ENCODE data around the gene WWC1.

The WWC1 gene

DNA sequence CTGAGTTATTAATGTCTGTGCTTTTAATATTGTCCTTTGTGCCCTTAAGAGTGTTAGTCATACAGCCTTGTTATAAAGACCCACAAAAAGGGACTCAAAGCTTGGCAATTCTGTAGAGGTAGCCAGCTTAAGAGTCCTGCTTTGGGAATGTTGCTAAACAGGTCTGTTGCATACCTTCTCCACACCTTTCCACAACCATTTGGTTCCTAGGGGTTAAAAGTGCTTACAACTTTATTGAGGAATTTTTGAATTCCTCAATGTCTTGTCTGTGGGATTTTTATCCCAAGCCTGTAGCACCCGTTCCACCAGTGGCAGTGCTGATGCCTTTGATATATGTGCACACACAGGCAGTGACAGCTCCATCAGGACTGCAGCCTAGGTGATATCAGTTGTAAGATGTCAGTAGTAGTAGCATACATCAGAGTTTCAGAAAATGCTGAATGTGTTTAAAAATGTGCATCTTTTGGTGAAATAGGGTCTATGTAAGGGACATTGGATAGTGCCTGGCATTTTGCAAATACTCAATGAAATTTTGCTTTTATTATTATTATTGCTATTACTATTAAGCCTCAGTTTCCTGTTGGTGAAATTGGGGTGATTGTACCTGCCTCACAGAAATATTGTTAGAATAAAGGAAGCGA is 68.5 kb downstream of the WWC1 start:
- TF ChIP-seq, protein P1, sequence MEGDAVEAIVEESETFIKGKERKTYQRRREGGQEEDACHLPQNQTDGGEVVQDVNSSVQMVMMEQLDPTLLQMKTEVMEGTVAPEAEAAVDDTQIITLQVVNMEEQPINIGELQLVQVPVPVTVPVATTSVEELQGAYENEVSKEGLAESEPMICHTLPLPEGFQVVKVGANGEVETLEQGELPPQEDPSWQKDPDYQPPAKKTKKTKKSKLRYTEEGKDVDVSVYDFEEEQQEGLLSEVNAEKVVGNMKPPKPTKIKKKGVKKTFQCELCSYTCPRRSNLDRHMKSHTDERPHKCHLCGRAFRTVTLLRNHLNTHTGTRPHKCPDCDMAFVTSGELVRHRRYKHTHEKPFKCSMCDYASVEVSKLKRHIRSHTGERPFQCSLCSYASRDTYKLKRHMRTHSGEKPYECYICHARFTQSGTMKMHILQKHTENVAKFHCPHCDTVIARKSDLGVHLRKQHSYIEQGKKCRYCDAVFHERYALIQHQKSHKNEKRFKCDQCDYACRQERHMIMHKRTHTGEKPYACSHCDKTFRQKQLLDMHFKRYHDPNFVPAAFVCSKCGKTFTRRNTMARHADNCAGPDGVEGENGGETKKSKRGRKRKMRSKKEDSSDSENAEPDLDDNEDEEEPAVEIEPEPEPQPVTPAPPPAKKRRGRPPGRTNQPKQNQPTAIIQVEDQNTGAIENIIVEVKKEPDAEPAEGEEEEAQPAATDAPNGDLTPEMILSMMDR (IDR thresholded peaks at IDR 0.05; ENCODE audit: low read depth, low read length, missing control alignments) = no peak
- no peak overlapping the region for H3K4me3 ChIP-seq (replicated peaks; ENCODE audit: low read depth, low read length)
- DNase-seq (ENCODE audit: extremely low read depth, low read depth) = no peak

DNA sequence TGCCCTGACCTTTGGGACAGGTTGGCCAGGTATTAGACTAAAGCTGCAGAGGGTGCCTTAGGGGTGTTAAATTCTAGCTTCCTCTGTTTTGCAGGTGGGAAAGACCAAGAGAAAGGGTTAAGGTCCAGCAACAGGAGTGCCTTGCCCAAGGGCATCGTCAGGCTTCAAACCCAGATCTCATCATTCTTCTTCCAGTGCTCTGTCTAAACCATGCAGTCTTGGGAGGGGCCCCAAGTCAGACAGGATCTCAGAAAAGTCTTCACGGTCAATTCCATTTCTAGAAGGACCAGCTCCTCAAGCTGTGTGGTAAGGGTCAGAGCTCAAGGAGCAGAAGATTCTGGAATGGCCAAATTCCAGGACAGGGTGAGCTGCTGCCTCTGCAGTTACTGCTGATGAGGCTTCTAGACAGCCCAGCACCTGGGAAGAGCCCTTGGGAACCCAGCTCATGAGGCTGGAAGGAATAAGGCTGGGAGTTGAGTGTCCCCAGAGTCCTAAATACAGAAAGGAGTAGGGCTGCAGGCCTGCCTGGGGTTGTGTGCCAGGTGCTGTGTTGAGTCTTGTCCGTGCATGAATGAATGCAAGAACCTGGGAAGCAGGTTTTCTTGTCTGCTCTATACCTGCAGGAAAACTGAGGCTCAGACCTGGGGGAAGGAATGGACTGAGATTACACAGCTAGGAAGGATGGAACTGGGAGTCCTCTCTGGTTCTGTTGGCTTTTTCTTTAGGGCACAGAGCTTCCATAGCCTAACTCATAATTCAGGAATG is 69.3 kb downstream of the WWC1 start:
- TF ChIP-seq, protein P1 (IDR thresholded peaks at IDR 0.05; ENCODE audit: low read depth, low read length, missing control alignments) = no peak
- no peak overlapping the region for H3K4me3 ChIP-seq (replicated peaks; ENCODE audit: low read depth, low read length)
- DNase-seq (ENCODE audit: extremely low read depth, low read depth) = no peak

DNA sequence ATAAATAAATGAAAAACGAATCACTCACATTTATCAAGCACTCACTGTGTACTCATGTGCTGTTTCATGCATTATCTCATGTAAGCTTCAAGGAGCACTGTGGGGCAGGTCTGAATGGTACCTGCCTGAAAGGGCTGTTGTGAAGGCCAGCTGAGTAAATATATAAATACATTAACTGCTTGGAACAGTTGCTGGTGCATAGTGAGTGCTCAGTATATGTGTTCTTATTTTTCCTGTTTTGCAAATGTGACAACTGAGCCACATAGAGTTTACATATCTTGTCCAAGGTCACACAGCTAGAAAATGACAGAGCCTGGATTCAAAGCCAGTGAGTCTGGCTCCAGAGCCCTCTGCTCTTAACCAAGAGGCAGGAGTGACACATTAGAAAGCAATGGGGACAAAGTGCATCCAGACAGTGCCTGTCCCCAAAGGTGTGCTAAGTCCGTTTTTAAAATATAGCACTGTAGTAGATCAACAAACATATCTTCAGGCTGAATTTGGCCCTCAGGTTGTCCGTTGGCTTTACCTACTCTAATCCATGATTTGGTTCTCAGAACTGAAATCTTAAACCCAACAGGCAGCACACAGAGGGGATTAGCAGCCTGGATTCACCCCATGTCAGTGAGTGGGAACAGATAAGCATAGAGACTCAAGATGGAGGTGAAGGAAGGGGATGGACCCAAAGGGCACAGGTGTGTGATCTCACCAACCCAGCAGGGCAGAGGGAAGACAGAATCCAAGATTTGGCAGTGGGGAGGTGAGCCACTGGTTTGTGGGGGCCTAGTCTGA is 70.8 kb downstream of the WWC1 start:
- DNase-seq (ENCODE audit: extremely low read depth, low read depth) = no peak
- no peak overlapping the region for H3K4me3 ChIP-seq (replicated peaks; ENCODE audit: low read depth, low read length)
- TF ChIP-seq, protein P1 (IDR thresholded peaks at IDR 0.05; ENCODE audit: low read depth, low read length, missing control alignments) = no peak

DNA sequence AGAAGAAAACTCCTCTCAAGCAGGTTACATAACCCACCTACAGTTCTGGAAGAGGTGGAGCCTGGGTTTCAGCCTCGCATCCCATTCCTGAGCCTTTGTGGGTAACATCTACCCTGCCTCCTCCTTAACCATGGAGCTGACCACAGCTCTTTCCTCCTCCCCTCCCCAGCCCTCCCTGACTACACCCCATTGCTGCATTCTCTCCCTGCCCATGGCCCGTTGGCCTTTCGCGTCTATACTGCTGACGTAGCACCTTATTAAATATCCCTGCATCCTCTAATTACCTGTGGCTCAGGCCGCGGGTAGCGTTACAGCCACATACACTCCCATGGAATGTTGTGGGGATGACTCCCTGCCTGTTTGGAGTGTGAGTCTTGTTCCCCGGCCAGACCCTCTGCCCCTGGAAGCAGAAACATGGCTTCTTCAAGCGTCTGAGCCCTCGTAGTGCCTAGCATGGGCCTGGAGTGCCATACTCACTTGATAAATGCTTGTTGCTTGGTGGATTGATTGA is 72.8 kb downstream of the WWC1 start:
- no peak overlapping the region for H3K4me3 ChIP-seq (replicated peaks; ENCODE audit: low read depth, low read length)
- TF ChIP-seq, protein P1 (IDR thresholded peaks at IDR 0.05; ENCODE audit: low read depth, low read length, missing control alignments) = no peak
- DNase-seq (ENCODE audit: extremely low read depth, low read depth) = no peak

DNA sequence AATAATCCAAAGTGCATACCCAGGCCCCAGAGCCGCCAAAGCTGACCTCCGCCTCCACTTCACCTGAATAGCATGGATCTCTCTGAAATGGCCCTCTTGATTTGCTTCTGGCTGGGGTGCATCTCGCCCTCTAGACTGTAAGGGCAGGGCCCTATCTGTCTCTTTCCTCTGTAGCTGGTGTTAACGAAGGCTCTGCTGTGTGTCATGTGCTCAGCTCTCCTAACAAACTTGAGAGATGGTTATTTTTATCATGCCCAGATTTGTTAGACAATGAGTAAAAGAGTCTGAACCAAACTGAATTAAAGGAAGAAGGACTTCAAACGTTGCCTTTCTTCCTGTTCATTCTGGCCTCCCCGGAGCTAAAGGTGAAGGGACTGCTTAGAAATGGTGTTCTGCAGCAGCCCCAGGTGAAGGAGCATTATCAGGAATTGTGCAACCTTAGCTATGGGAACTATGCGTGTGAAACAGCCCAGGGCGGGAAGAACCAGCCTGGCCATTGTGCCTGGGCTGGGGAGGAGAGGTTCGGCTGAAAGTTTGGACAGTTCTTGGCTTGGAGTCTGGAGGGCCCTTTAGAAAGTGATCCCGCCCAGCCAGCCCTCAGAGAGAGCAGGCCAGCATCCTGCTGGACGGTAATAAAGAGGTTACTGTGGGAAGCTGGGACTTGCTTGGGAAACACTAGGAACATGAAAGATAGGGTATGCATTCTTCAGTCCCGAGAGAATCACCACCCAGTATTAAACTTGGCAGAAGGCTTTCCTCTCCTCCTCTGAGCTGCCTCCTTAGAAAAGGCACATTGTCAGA is 73.5 kb downstream of the WWC1 start:
- TF ChIP-seq, protein P1 (IDR thresholded peaks at IDR 0.05; ENCODE audit: low read depth, low read length, missing control alignments) = no peak
- DNase-seq (ENCODE audit: extremely low read depth, low read depth) = no peak
- H3K4me3 ChIP-seq (replicated peaks; ENCODE audit: low read depth, low read length) = no peak overlapping the region

DNA sequence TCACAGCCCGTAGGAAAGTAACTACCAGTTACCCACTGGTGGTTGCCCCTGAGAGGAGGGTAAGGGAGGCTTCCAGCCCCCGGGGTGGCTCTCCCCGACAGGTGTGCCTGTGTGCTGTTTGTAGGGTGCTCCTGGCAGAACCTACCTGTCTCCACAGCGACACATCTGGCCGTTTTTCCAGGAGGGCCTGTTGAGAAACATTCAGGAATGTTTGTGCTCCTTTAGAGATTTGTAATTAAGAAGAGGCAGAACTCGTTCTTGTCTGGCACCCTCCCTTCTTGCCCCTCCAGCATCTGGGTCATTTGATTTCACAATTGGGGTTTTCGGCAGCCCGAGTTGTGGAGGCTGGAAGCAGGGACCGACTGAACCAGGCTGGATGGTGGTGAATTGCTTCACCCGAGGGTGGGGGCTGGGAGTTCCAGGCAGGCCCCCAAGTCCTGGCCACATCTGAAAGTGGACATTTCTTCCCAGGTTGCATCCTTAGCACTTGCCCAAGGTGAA is 74.2 kb downstream of the WWC1 start:
- TF ChIP-seq, protein P1 (IDR thresholded peaks at IDR 0.05; ENCODE audit: low read depth, low read length, missing control alignments) = peak; percentile 9
- H3K4me3 ChIP-seq (replicated peaks; ENCODE audit: low read depth, low read length) = no peak overlapping the region
- no peak for DNase-seq (ENCODE audit: extremely low read depth, low read depth)

Data from HFF-Myc (cell line).